Activated CD8-positive, alpha-beta T cell treated with anti-CD3 and anti-CD28 coated beads for 36 hours (primary cell): ENCODE results near the gene CSF1R. TPM values are rescaled to one million over a fixed set of nuclear protein-coding genes. Genes with fewer than 3 reads are reported as not detected.
A peak's percentile ranks its signal among the peaks of the same experiment; 100 is the strongest.

ENCODE experiments used
- ATAC-seq: fragments of 200-7000 bp; cut with Tn5 transposase; one replicate; pipeline ENCODE4 v1.10.0; 2021; ENCODE audit warnings: mild to moderate bottlenecking, moderate library complexity
- CTCF ChIA-PET: fragments of 350-600 bp; sonication (Branson Sonifier 250); formaldehyde crosslinking; loops from one replicate; lab custom pipeline; 2021; ENCODE audit warnings: antibody characterized with exemption; lab: Charles Lee
- POLR2A ChIA-PET: fragments of 350-600 bp; sonication (Branson Sonifier 250); formaldehyde crosslinking; loops from one replicate; lab custom pipeline; 2021; ENCODE audit warnings: antibody characterized with exemption; lab: Charles Lee
- DNase-seq: peaks from one replicate; pipeline ENCODE4 v3.0.0-alpha.2; 2020
- H3K27ac Mint-ChIP-seq: one replicate; pipeline ENCODE4 v1.8.0; 2021; ENCODE audit warnings: mild to moderate bottlenecking, mixed read lengths
- H3K27me3 Mint-ChIP-seq: one replicate; pipeline ENCODE4 v1.8.0; 2021; ENCODE audit warnings: mixed read lengths
- H3K36me3 Mint-ChIP-seq: one replicate; pipeline ENCODE4 v1.8.0; 2021; ENCODE audit warnings: low read depth, mixed read lengths
- H3K4me1 Mint-ChIP-seq: one replicate; pipeline ENCODE4 v1.8.0; 2021; ENCODE audit warnings: low read depth, mixed read lengths
- H3K4me3 Mint-ChIP-seq: one replicate; pipeline ENCODE4 v1.8.0; 2021; ENCODE audit warnings: mild to moderate bottlenecking, moderate library complexity, mixed read lengths
- H3K9me3 Mint-ChIP-seq: one replicate; pipeline ENCODE4 v1.8.0; 2021; ENCODE audit warnings: mixed read lengths
- CTCF ChIP-seq: fragments of 200-600 bp; IDR thresholded peaks from one replicate; pipeline ENCODE4 v1.8.0; 2022; ENCODE audit warnings: antibody characterized with exemption, mild to moderate bottlenecking
- intact Hi-C: fragments of 100-400 bp; cut with micrococcal nuclease; formaldehyde crosslinking; loops from one replicate; pipeline ENCODE4 v1.10.0; 2022
- total RNA-seq, 2 experiments: library from RNA; stranded (reverse); gene quantifications; one replicate each; pipeline ENCODE4 v1.2.3, GENCODE V29; 2021

CSF1R gene
- total RNA-seq, 2 experiments from 2014 or later = not detected

GRCh38 chr5:150081541-150082283, 4.6 kb downstream of the CSF1R start:
- ChIA-PET CTCF (no interaction called here), POLR2A (no interaction called here)
- Mint-ChIP-seq H3K4me1 (peaks cover 11% of the 10 kb centered on the region), H3K27me3 (peaks cover 21% of the 10 kb centered on the region), H3K36me3 (no peaks in the 10 kb centered on the region), H3K27ac (no peak overlapping the region), H3K4me3 (no peak overlapping the region), H3K9me3 (no peaks in the 10 kb centered on the region)
- ATAC-seq = peak; percentile 66
- TF ChIP-seq CTCF = no peak
- intact Hi-C loops = no loop called here
- DNase-seq = peak; percentile 50

- Mint-ChIP-seq H3K4me3 (no peak overlapping the region), H3K4me1 (peaks cover 11% of the 10 kb centered on the region), H3K27me3 (peaks cover 20% of the 10 kb centered on the region), H3K9me3 (no peaks in the 10 kb centered on the region), H3K36me3 (no peaks in the 10 kb centered on the region), H3K27ac (no peak overlapping the region)
- POLR2A ChIA-PET = no interaction called here
- DNase-seq (no peak), ATAC-seq (no peak)
- intact Hi-C loops = no loop called here
- CTCF ChIA-PET = no interaction called here
- TF ChIP-seq CTCF = no peak
Measured at GRCh38 chr5:150080696-150081435, 5.5 kb downstream of the CSF1R start.

GRCh38 chr5:150079909-150080461, 6.4 kb downstream of the CSF1R start:
- Mint-ChIP-seq H3K4me1 (peaks cover 11% of the 10 kb centered on the region), H3K27me3 (peaks cover 18% of the 10 kb centered on the region), H3K4me3 (no peak overlapping the region), H3K9me3 (no peaks in the 10 kb centered on the region), H3K36me3 (no peaks in the 10 kb centered on the region), H3K27ac (no peak overlapping the region)
- DNase-seq (no peak), ATAC-seq (no peak)
- POLR2A ChIA-PET = no interaction called here
- TF ChIP-seq CTCF = no peak
- CTCF ChIA-PET = no interaction called here
- intact Hi-C loops = no loop called here

- no peaks in the 10 kb centered on the region for H3K36me3 Mint-ChIP-seq
- H3K9me3 Mint-ChIP-seq = no peaks in the 10 kb centered on the region
- H3K4me1 Mint-ChIP-seq = peaks cover 11% of the 10 kb centered on the region
- CTCF ChIA-PET = no interaction called here
- DNase-seq (no peak), ATAC-seq (no peak)
- intact Hi-C loops = no loop called here
- POLR2A ChIA-PET = no interaction called here
- no peak for TF ChIP-seq CTCF
- peaks cover 16% of the 10 kb centered on the region for H3K27me3 Mint-ChIP-seq
- no peak overlapping the region for H3K27ac Mint-ChIP-seq
- no peak overlapping the region for H3K4me3 Mint-ChIP-seq
Measured at GRCh38 chr5:150078802-150079689, 7.3 kb downstream of the CSF1R start.
